ENCODE results near the gene GTPBP4. TPM values are rescaled to one million over a fixed set of nuclear protein-coding genes. Genes with fewer than 3 reads are reported as not detected.
"Not testable (repeated sequence)": the region's sequence is repeated elsewhere in the genome, so short reads cannot be mapped to it uniquely, and the experiment has no call there.

GTPBP4 gene
- total and polyA plus RNA-seq, 9 donors = 29.0 to 55.1 (median 47.3) TPM

DNA sequence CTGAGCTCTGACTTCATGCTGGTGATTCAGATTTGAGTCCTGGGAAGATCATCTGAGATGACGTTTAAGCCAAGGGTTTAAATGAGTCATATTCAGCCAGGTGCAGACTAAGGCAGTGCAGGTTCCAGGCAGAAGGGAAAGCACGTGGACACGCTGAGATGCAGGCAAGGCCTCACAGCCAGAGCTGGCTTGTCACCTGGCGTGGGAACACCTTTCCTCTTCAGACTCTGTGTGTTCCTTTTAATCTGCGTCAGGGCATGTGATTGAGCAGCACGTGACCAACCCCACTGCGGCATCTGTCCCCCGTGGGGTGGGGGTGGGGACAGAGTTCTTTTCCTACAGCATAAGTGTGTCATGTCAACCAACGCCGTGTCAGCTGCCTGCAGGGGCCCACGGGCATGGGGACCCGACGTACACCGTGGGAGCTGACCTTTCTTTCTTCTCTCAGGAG lies 48.1 kb downstream of the GTPBP4 start:
- Histone ChIP-seq H3K27me3 (ENCODE audit: control insufficient read depth, insufficient read depth, low read length) (no peaks in the 10 kb centered on the region), H3K36me3 (ENCODE audit: control insufficient read depth, insufficient read depth, low read length) (peaks cover 13% of the 10 kb centered on the region)

DNA sequence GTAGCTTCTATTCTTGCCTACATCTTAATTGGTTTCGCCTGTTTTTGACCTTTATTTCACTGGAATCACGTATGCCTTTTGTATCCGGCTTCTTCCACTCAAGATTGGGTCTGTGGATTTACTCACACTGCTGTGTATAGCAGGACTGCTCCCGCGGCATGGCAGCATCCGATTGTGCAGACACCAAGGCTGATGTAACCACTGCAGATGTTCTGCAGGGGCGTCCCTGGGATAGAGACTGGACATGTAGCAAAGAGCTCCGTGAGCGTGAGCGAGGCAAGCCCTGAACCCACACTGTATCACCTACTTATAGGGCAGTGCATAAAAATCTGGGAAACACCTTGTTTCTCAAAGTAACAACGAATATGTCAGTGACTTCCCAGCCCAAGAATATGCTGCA lies 48.9 kb downstream of the GTPBP4 start:
- H3K9me3 ChIP-seq (replicated peaks; ENCODE audit: control insufficient read depth, low read depth, low read length) = no peaks in the 10 kb centered on the region
- peaks cover 13% of the 10 kb centered on the region for H3K36me3 ChIP-seq (ENCODE audit: control insufficient read depth, insufficient read depth, low read length)
- no peaks in the 10 kb centered on the region for H3K4me1 ChIP-seq (ENCODE audit: control insufficient read depth, insufficient read depth, low read length)
- WGBS (ENCODE audit: insufficient coverage) = 77% methylated on average over 8 of the region's 11 CpGs
- H3K4me3 ChIP-seq (ENCODE audit: low read length) = no peak overlapping the region
- no peak overlapping the region for H3K27ac ChIP-seq (ENCODE audit: low read length)
- no peak for DNase-seq
- H3K27me3 ChIP-seq (ENCODE audit: control insufficient read depth, insufficient read depth, low read length) = no peaks in the 10 kb centered on the region

More for the DNA sequence above, 48.1 kb downstream of the GTPBP4 start:
- no peak for DNase-seq
- H3K27ac ChIP-seq (ENCODE audit: low read length) = no peak overlapping the region
- H3K4me3 ChIP-seq (ENCODE audit: low read length) = no peak overlapping the region
- H3K4me1 ChIP-seq (ENCODE audit: control insufficient read depth, insufficient read depth, low read length) = no peaks in the 10 kb centered on the region
- no peaks in the 10 kb centered on the region for H3K9me3 ChIP-seq (replicated peaks; ENCODE audit: control insufficient read depth, low read depth, low read length)
- WGBS (ENCODE audit: insufficient coverage) = 82% methylated on average over 8 of the region's 14 CpGs

DNA sequence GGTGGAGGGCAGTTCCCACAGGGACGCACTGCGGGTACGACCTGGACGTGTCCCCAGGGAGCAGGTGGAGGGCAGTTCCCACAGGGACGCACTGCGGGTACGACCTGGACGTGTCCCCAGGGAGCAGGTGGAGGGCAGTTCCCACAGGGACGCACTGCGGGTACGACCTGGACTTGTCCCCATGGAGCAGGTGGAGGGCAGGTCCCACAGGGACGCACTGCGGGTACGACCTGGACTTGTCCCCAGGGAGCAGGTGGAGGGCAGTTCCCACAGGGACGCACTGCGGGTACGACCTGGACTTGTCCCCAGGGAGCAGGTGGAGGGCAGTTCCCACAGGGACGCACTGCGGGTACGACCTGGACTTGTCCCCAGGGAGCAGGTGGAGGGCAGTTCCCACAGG lies 50.5 kb downstream of the GTPBP4 start:
- not testable (repeated sequence) for H3K27ac ChIP-seq (ENCODE audit: low read length); H3K9me3 ChIP-seq (replicated peaks; ENCODE audit: control insufficient read depth, low read depth, low read length); DNase-seq; H3K27me3 ChIP-seq (ENCODE audit: control insufficient read depth, insufficient read depth, low read length); H3K4me1 ChIP-seq (ENCODE audit: control insufficient read depth, insufficient read depth, low read length); H3K4me3 ChIP-seq (ENCODE audit: low read length)
- H3K36me3 ChIP-seq (ENCODE audit: control insufficient read depth, insufficient read depth, low read length) = peaks cover 19% of the 10 kb centered on the region
- no CpG with 5 or more reads among the region's 20 CpGs for WGBS (ENCODE audit: insufficient coverage)

DNA sequence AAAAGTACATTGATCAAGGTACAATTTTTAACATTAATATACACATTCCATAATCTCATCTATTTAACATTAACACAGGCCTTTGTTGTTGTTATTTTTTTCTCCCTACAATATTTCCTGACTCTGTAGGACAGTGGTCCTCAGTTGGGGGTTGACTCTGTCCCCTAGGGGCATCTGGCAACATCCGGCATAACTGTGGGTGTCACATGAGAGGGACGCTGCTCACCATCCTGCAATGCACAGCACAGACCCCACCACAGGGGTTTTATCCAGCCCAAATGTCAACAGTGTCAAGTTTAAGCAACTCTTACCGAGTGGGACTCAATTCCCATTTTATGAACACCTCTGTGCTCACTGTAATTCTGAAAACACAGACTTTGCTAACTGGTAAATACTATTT lies 51.9 kb downstream of the GTPBP4 start:
- DNase-seq = no peak
- Histone ChIP-seq H3K4me3 (ENCODE audit: low read length) (no peak overlapping the region), H3K27me3 (ENCODE audit: control insufficient read depth, insufficient read depth, low read length) (no peaks in the 10 kb centered on the region), H3K9me3 (replicated peaks; ENCODE audit: control insufficient read depth, low read depth, low read length) (no peaks in the 10 kb centered on the region), H3K27ac (ENCODE audit: low read length) (no peak overlapping the region), H3K4me1 (ENCODE audit: control insufficient read depth, insufficient read depth, low read length) (peaks cover 5% of the 10 kb centered on the region), H3K36me3 (ENCODE audit: control insufficient read depth, insufficient read depth, low read length) (peaks cover 21% of the 10 kb centered on the region)
- WGBS (ENCODE audit: insufficient coverage) = 73% methylated on average over 3 of the region's 3 CpGs

DNA sequence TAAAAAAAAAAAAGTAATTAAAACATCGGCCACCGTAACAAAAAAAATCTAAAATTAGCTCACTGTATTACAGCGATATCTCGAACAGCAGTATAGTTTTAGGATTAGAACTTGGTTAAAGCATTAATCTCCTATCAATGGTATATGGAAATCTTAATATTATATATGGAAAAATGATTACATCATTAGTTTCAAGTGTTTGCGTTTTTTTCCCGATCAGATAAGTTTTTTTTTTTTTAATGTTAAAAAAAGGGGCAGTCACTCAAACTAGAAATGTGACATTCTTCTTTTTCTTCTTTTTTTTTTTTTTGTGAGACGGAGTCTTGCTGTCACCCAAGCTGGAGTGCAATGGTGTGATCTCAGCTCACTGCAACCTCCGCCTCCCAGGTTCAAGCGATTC lies 53.3 kb downstream of the GTPBP4 start:
- no peak overlapping the region for H3K27ac ChIP-seq (ENCODE audit: low read length)
- H3K4me1 ChIP-seq (ENCODE audit: control insufficient read depth, insufficient read depth, low read length) = peaks cover 5% of the 10 kb centered on the region
- peaks cover 21% of the 10 kb centered on the region for H3K36me3 ChIP-seq (ENCODE audit: control insufficient read depth, insufficient read depth, low read length)
- no peak overlapping the region for H3K4me3 ChIP-seq (ENCODE audit: low read length)
- no peaks in the 10 kb centered on the region for H3K9me3 ChIP-seq (replicated peaks; ENCODE audit: control insufficient read depth, low read depth, low read length)
- WGBS (ENCODE audit: insufficient coverage) = 100% methylated on average over 2 of the region's 9 CpGs
- DNase-seq = no peak
- H3K27me3 ChIP-seq (ENCODE audit: control insufficient read depth, insufficient read depth, low read length) = no peaks in the 10 kb centered on the region

DNA sequence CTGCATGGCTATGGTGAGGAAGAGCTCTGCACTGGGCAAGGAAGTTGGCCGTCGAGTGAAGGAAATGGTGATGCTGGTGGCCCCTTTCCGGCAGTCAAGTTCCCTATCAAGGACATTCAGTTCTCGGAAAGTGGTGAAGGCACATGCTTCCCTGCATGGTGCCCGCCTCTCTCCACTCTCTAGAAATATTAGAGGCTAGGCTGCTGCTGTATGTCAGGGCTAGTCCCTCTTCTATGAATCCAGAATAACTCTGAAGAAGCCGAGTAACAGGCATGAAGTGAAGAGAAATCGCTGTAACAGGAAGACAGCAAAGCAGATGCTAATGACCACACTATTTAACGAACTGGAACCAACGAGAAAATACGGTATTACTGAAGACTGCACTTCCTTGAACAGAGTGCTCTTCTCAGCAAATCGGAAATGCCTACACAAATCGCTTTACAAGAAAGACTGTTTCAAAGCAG lies 55.3 kb downstream of the GTPBP4 start:
- peak; percentile 62 for DNase-seq
- Histone ChIP-seq H3K4me1 (ENCODE audit: control insufficient read depth, insufficient read depth, low read length) (peaks cover 7% of the 10 kb centered on the region), H3K36me3 (ENCODE audit: control insufficient read depth, insufficient read depth, low read length) (peaks cover 9% of the 10 kb centered on the region), H3K27me3 (ENCODE audit: control insufficient read depth, insufficient read depth, low read length) (no peaks in the 10 kb centered on the region), H3K27ac (ENCODE audit: low read length) (peak overlapping the region; percentile 79), H3K4me3 (ENCODE audit: low read length) (no peak overlapping the region), H3K9me3 (replicated peaks; ENCODE audit: control insufficient read depth, low read depth, low read length) (no peaks in the 10 kb centered on the region)
- 73% methylated on average over 11 of the region's 12 CpGs for WGBS (ENCODE audit: insufficient coverage)

DNA sequence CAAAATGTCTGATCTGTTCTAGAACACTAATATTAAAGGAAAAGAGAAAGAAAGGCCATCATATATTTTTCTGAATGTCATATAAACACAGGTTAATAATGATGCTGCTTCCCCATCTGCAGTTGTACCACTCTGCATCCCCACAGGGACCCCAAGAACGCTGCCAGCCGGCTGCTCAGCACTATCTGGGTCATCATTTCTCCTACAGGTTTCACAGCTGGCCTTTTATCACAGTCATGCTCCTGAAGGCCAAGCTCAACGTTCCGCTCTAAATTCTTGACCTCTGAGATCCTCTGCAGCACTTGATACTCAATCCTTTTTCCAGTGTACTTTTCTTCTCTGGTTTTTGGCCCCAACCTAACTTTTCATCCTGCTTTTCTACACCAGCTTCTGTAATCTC lies 55.9 kb downstream of the GTPBP4 start:
- WGBS (ENCODE audit: insufficient coverage) = 64% methylated on average over 4 of the region's 4 CpGs

DNA sequence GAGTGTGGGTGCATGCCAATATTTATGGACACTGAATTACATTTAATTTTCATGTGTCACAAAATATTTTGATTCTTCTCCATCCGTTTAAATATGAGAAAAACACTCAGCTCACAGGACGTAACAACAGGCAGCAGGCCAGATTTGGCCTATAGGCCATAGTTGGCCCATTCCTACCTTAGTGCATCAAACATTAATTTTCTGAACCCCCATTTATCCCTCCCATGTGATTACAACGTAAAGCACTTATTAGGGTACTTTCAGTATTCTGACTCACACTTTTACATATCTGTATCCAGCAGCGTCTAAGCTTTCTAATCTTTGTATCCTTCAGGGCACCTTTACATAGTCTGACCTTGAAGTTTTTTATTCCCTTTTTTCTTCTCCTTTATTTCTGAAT lies 56.7 kb downstream of the GTPBP4 start:
- DNase-seq = no peak
- peaks cover 9% of the 10 kb centered on the region for H3K36me3 ChIP-seq (ENCODE audit: control insufficient read depth, insufficient read depth, low read length)
- H3K9me3 ChIP-seq (replicated peaks; ENCODE audit: control insufficient read depth, low read depth, low read length) = no peaks in the 10 kb centered on the region
- no peaks in the 10 kb centered on the region for H3K27me3 ChIP-seq (ENCODE audit: control insufficient read depth, insufficient read depth, low read length)
- no peak overlapping the region for H3K27ac ChIP-seq (ENCODE audit: low read length)
- H3K4me3 ChIP-seq (ENCODE audit: low read length) = no peak overlapping the region
- H3K4me1 ChIP-seq (ENCODE audit: control insufficient read depth, insufficient read depth, low read length) = peaks cover 7% of the 10 kb centered on the region
- WGBS (ENCODE audit: insufficient coverage) = 47% methylated on average over 2 of the region's 4 CpGs

More for the DNA sequence above, 55.9 kb downstream of the GTPBP4 start:
- H3K9me3 ChIP-seq (replicated peaks; ENCODE audit: control insufficient read depth, low read depth, low read length) = no peaks in the 10 kb centered on the region
- no peak for DNase-seq
- peaks cover 7% of the 10 kb centered on the region for H3K4me1 ChIP-seq (ENCODE audit: control insufficient read depth, insufficient read depth, low read length)
- H3K27me3 ChIP-seq (ENCODE audit: control insufficient read depth, insufficient read depth, low read length) = no peaks in the 10 kb centered on the region
- H3K4me3 ChIP-seq (ENCODE audit: low read length) = no peak overlapping the region
- H3K27ac ChIP-seq (ENCODE audit: low read length) = peak overlapping the region; percentile 79
- peaks cover 9% of the 10 kb centered on the region for H3K36me3 ChIP-seq (ENCODE audit: control insufficient read depth, insufficient read depth, low read length)

DNA sequence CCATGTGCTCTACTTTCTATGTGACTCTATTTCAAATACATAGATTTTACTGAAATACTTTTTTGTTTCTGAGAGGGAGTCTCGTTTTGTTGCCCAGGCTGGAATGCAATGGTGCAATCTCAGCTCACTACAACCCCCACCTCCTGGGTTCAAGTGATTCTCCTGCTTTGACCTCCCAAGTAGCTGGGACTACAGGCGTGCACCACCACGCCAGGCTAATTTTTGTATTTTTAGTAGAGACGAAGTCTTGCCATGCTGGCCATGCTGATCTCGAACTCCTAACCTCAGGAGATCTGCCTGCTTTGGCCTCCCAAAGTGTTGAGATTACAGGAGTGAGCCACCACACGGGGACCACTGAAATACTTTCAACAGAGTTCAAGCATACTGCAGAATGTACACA lies 57.2 kb downstream of the GTPBP4 start:
- H3K27ac ChIP-seq (ENCODE audit: low read length) = no peak overlapping the region

DNA sequence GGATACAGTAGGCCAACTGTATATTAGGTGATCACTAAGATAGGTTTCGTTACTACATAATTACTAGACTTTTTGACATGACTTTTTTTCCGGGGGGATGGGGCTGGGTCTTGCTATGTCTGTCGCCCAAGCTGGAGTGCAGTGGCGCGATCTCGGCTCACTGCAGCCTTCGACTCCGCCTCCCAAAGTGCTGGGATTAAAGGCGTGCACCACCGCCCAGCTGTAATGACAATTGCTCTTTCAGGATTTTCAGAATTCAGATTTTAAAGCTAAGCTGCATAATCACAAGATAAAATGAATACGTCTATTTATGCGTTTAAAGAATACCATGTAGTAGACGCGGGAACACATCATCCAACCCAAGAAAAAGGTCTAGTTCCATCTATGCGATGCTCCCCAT lies 59.7 kb downstream of the GTPBP4 start:
- Histone ChIP-seq H3K4me1 (ENCODE audit: control insufficient read depth, insufficient read depth, low read length) (peaks cover 11% of the 10 kb centered on the region), H3K27ac (ENCODE audit: low read length) (peak overlapping the region; percentile 100), H3K36me3 (ENCODE audit: control insufficient read depth, insufficient read depth, low read length) (peaks cover 21% of the 10 kb centered on the region), H3K4me3 (ENCODE audit: low read length) (peak overlapping the region; percentile 90), H3K9me3 (replicated peaks; ENCODE audit: control insufficient read depth, low read depth, low read length) (no peaks in the 10 kb centered on the region), H3K27me3 (ENCODE audit: control insufficient read depth, insufficient read depth, low read length) (no peaks in the 10 kb centered on the region)
- 2% methylated on average over 11 of the region's 15 CpGs for WGBS (ENCODE audit: insufficient coverage)
- peak; percentile 29 for DNase-seq

More for the DNA sequence above, 57.2 kb downstream of the GTPBP4 start:
- WGBS (ENCODE audit: insufficient coverage) = 94% methylated on average over 5 of the region's 6 CpGs
- Histone ChIP-seq H3K4me3 (ENCODE audit: low read length) (no peak overlapping the region), H3K27me3 (ENCODE audit: control insufficient read depth, insufficient read depth, low read length) (no peaks in the 10 kb centered on the region), H3K36me3 (ENCODE audit: control insufficient read depth, insufficient read depth, low read length) (peaks cover 9% of the 10 kb centered on the region), H3K9me3 (replicated peaks; ENCODE audit: control insufficient read depth, low read depth, low read length) (no peaks in the 10 kb centered on the region), H3K4me1 (ENCODE audit: control insufficient read depth, insufficient read depth, low read length) (peaks cover 8% of the 10 kb centered on the region)
- DNase-seq = no peak

DNA sequence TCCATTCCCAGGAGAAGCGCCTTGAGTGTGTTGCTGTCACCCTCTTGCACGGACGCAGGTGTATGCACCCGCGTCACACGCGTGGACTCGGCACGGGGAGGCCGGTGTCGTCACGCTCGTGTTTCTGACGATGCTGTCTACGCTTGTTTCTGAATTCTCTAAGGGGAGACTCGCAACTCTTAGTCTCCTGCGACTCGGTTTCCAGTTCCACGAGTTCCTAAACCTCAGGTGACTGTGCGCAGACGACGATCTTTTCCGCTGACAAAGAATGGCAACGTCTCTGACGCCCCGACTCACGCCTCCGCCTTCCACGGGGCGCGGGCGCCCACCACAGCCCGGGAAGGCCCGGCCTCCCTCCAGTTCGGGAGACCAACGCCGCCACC lies 60.1 kb downstream of the GTPBP4 start:
- H3K4me1 ChIP-seq (ENCODE audit: control insufficient read depth, insufficient read depth, low read length) = peaks cover 11% of the 10 kb centered on the region

More for the DNA sequence above, 60.1 kb downstream of the GTPBP4 start:
- no peaks in the 10 kb centered on the region for H3K27me3 ChIP-seq (ENCODE audit: control insufficient read depth, insufficient read depth, low read length)
- H3K36me3 ChIP-seq (ENCODE audit: control insufficient read depth, insufficient read depth, low read length) = peaks cover 24% of the 10 kb centered on the region
- DNase-seq = peak; percentile 65
- peak overlapping the region; percentile 90 for H3K4me3 ChIP-seq (ENCODE audit: low read length)
- peak overlapping the region; percentile 100 for H3K27ac ChIP-seq (ENCODE audit: low read length)
- no peaks in the 10 kb centered on the region for H3K9me3 ChIP-seq (replicated peaks; ENCODE audit: control insufficient read depth, low read depth, low read length)
- under 1% methylated on average over 37 of the region's 37 CpGs for WGBS (ENCODE audit: insufficient coverage)

Measured in muscle of leg (tissue), 11 donors.